Measurements from ENCODE around the gene GTF3C5. TPM values are rescaled to one million over a fixed set of nuclear protein-coding genes. Genes with fewer than 3 reads are reported as not detected.

Gene GTF3C5
- total RNA-seq, 4 donors from 2014 or later = 48.2 to 55.3 (median 48.9) TPM

- no peak for TF ChIP-seq POLR2A (IDR thresholded peaks at IDR 0.05)
- no peak for TF ChIP-seq CTCF (IDR thresholded peaks at IDR 0.05)
- Histone ChIP-seq H3K4me1 (peaks cover 0 to 13% (median 5%) of the 10 kb centered on the region in 3 donors), H3K9me3 (no peaks in the 10 kb centered on the region), H3K27me3 (no peaks in the 10 kb centered on the region), H3K36me3 (peaks cover 75 to 100% (median 90%) of the 10 kb centered on the region in 3 donors), H3K4me3 (no peak overlapping the region), H3K27ac (no peak overlapping the region)
- DNase-seq = no peak
- intact Hi-C loops (cut with DNase I) = no loop called here
- WGBS, 2 donors = 86% methylated on average over 5 of the region's 7 CpGs; no CpG with 5 or more reads in 1 of the 2 donors
These were observed 74.6 kb downstream of the GTF3C5 start for GRCh38 chr9:133105461-133105770.

- no peak overlapping the region for H3K4me3 ChIP-seq
- intact Hi-C loops (cut with DNase I) = no loop called here
- TF ChIP-seq CTCF (IDR thresholded peaks at IDR 0.05) (no peak), POLR2A (IDR thresholded peaks at IDR 0.05) (no peak)
- no peaks in the 10 kb centered on the region for H3K9me3 ChIP-seq
- peaks cover 63 to 100% (median 81%) of the 10 kb centered on the region in 3 donors for H3K36me3 ChIP-seq
- no peak overlapping the region for H3K27ac ChIP-seq
- no peak for DNase-seq
- H3K4me1 ChIP-seq = peaks cover 0 to 13% (median 5%) of the 10 kb centered on the region in 3 donors
- no peaks in the 10 kb centered on the region for H3K27me3 ChIP-seq
- WGBS, 2 donors = 82 to 93% methylated on average over 3 to 10 of the region's 17 CpGs
These were observed 75.9 kb downstream of the GTF3C5 start for GRCh38 chr9:133106511-133107244.

GRCh38 chr9:133107245-133107722, 76.5 kb downstream of the GTF3C5 start:
- DNase-seq = no peak
- no peak overlapping the region for H3K27ac ChIP-seq
- peaks cover 57 to 100% (median 75%) of the 10 kb centered on the region in 3 donors for H3K36me3 ChIP-seq
- intact Hi-C loops (cut with DNase I) = no loop called here
- peaks cover 2 to 18% (median 9%) of the 10 kb centered on the region in 3 donors for H3K4me1 ChIP-seq
- no peaks in the 10 kb centered on the region for H3K9me3 ChIP-seq
- TF ChIP-seq POLR2A (IDR thresholded peaks at IDR 0.05) = no peak
- H3K27me3 ChIP-seq = no peaks in the 10 kb centered on the region
- 87% methylated on average over 9 of the region's 13 CpGs; no CpG with 5 or more reads in 1 of the 2 donors for WGBS, 2 donors
- H3K4me3 ChIP-seq = no peak overlapping the region

Small RNA genes lying within 50 kb of the gene (small RNA-seq; reads per million reads assigned to genes)
- 0 to 0.14 (median 0) reads per million in 4 donors for gene MIR6877

Other genes with a start within 250 kb of the GTF3C5 start
- 1 to 10 TPM in 1 of 4 donors, under 1 TPM in 2, not detected in 1; 0.38 to 1.1 (median 0.48) TPM for gene AK8, start 152.7 kb upstream of the GTF3C5 start, total RNA-seq
- 1 to 10 TPM; 2.0 to 6.2 (median 3.9) TPM for gene SPACA9, start 152.1 kb upstream of the GTF3C5 start, total RNA-seq
- 10 to 100 TPM; 18.8 to 38.7 (median 25.7) TPM for gene TSC1, start 86.4 kb upstream of the GTF3C5 start, total RNA-seq
- gene GFI1B, start 52.3 kb upstream of the GTF3C5 start, total RNA-seq = under 1 TPM in 1 of 4 donors, not detected in 3; 0.57 TPM
- gene CEL, start 31.0 kb downstream of the GTF3C5 start, total RNA-seq = 1 to 10 TPM; 1.9 to 7.6 (median 3.5) TPM
- 10 to 100 TPM; 53.4 to 71.1 (median 55.3) TPM for gene RALGDS, start 90.2 kb downstream of the GTF3C5 start, total RNA-seq
- gene GBGT1, start 132.9 kb downstream of the GTF3C5 start, total RNA-seq = 1 to 10 TPM; 3.0 to 8.8 (median 3.8) TPM
- gene OBP2B, start 178.3 kb downstream of the GTF3C5 start, total RNA-seq = not detected
- gene ABO, start 244.2 kb downstream of the GTF3C5 start, total RNA-seq = 10 to 100 TPM in 2 of 4 donors, 1 to 10 TPM in 2; 3.4 to 48.8 (median 8.2) TPM